Kidney epithelial cell (primary cell): Measurements from ENCODE around the gene SGIP1. TPM values are rescaled to one million over a fixed set of nuclear protein-coding genes. Genes with fewer than 3 reads are reported as not detected.
"Not testable (repeated sequence)": the region's sequence is repeated elsewhere in the genome, so short reads cannot be mapped to it uniquely, and the experiment has no call there.

ENCODE experiments used
- DNase-seq: peaks from one replicate; pipeline ENCODE4 v3.0.0-alpha.2; 2010; ENCODE audit warnings: low read depth
- H3K27me3 ChIP-seq: 2 replicates; pipeline ENCODE4 v1.6.0; 2011; ENCODE audit warnings: low read length; ENCODE audit not compliant: control insufficient read depth, insufficient read depth
- H3K36me3 ChIP-seq: 2 replicates; pipeline ENCODE4 v1.5.1; 2011; ENCODE audit warnings: low read length; ENCODE audit not compliant: control insufficient read depth, insufficient read depth
- H3K4me3 ChIP-seq: 2 replicates; pipeline ENCODE4 v1.5.1; 2011; ENCODE audit warnings: low read depth, mild to moderate bottlenecking, control low read depth, low read length
- CTCF ChIP-seq: IDR thresholded peaks from 2 replicates; pipeline ENCODE4 v1.5.1; 2011; ENCODE audit warnings: mild to moderate bottlenecking, moderate library complexity, low read length, control low read depth, inconsistent platforms; ENCODE audit not compliant: insufficient read depth, poor library complexity, severe bottlenecking
- total RNA-seq: library from RNA; depleted of rRNA; stranded (reverse); fragments of >200 nt; gene quantifications from 2 replicates; pipeline ENCODE4 v1.2.3, GENCODE V29; 2015

SGIP1 gene
- total RNA-seq, 1 donor from 2014 or later: 6.9 TPM

DNA sequence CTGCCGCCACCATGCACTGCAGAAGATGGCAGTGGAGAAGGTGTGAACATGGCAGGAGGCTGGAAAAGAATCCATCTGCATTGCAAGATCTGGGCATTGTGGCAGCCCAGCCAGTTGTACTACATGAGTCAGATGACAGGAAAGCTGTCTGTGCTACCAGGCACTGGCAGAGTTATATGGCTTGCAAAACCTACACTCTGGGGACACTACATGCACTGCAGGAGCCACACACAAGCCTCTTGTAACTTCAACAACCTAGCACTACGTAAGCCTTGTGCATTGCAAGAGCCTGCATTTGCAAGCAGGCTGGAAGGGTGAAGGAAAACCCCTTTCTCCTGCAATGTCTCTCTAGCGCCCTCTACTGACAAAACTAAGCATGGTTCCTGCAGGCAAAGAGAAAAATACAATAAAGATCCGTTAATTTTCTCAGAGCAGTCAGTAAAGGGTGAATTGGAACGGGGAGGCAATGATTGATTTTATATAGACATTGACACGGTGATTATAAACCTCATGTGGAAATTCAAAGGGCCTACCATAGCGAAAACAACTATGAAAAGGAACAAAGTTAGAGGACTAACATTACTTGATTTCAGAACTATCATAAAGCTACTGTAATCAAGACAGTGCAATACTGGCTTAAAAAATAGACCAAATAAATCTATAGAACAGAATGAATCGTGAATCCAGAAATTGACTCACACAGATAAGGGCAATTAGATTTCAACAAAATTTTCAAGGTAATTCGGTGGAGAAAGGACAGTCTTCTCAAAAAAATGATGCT is 192.1 kb downstream of the SGIP1 start:
- Histone ChIP-seq H3K4me3 (no peak overlapping the region), H3K27me3 (no peaks in the 10 kb centered on the region), H3K36me3 (no peaks in the 10 kb centered on the region)
- peak; percentile 52 for DNase-seq
- TF ChIP-seq CTCF: peak; percentile 95

DNA sequence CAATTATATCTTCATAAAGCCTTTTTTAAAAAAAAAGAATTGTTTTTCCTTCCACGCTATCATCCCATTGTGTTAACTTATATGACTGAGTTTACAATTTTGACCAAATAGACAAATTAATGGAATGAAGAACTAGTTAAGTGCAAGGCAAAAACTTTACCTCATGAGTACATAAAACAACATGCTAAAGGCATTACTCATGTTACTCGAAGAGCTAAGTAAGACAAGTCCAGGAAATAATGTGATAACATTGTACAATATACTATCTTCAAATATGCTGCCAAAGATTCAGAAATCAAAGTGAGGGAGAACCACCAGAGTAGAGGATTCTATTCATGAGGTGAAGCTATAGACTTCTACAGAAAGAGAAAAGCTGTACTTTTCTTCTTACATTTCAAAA is 194.1 kb downstream of the SGIP1 start:
- DNase-seq: no peak
- TF ChIP-seq CTCF: no peak
- Histone ChIP-seq H3K27me3 (no peaks in the 10 kb centered on the region), H3K4me3 (no peak overlapping the region), H3K36me3 (no peaks in the 10 kb centered on the region)

DNA sequence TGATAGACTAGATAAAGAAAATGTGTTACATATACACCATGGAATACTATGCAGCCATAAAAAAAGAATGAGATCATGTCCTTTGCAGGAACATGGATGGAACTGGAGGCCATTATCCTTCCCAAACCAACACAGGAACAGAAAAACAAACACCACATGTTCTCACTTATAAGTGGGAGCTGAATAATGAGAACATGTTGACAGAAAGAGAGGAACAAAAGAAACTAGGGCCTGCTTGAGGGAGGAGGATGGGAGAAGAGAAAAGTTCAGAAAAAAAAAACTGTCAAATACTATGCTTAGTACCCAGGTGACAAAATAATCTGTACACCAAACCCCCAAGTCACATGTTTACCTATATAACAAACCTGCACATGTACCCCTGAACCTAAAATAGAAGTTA is 194.8 kb downstream of the SGIP1 start:
- not testable (repeated sequence) for H3K27me3 ChIP-seq, H3K4me3 ChIP-seq, H3K36me3 ChIP-seq, DNase-seq

GRCh38 chr1:66729119-66729518 is 195.2 kb downstream of the SGIP1 start:
- Histone ChIP-seq H3K27me3 (no peaks in the 10 kb centered on the region), H3K36me3 (no peaks in the 10 kb centered on the region), H3K4me3 (no peak overlapping the region)
- no peak for TF ChIP-seq CTCF
- no peak for DNase-seq

DNA sequence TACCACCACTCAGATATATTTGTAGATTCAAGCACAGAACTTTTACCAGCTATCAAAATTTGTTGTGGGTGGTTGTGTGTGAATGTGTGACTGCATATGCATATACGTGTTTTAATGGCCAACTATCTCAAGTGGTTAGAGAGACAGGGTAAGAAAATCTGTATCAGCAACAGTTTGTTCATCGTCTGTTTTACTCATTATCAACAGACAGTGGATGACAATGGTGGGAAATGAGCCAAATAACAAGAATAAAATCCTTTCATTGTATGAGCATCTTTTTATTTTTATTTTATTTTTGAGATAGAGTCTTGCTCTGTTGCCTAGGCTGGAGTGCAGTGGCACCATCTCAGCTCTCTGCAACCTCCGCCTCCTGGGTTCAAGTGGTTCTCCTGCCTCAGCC is 195.6 kb downstream of the SGIP1 start:
- Histone ChIP-seq H3K4me3 (no peak overlapping the region), H3K27me3 (no peaks in the 10 kb centered on the region), H3K36me3 (no peaks in the 10 kb centered on the region)
- DNase-seq: no peak
- no peak for TF ChIP-seq CTCF

GRCh38 chr1:66730462-66730861 is 196.5 kb downstream of the SGIP1 start:
- TF ChIP-seq CTCF: no peak
- Histone ChIP-seq H3K36me3 (no peaks in the 10 kb centered on the region), H3K27me3 (no peaks in the 10 kb centered on the region), H3K4me3 (no peak overlapping the region)
- no peak for DNase-seq
